Measurements from ENCODE around the gene KCNK3. TPM values are rescaled to one million over a fixed set of nuclear protein-coding genes. Genes with fewer than 3 reads are reported as not detected.
A peak's percentile ranks its signal among the peaks of the same experiment; 100 is the strongest.
"Not testable (repeated sequence)": the region's sequence is repeated elsewhere in the genome, so short reads cannot be mapped to it uniquely, and the experiment has no call there.

KCNK3 gene
- total RNA-seq, 1 donor = not detected

DNA sequence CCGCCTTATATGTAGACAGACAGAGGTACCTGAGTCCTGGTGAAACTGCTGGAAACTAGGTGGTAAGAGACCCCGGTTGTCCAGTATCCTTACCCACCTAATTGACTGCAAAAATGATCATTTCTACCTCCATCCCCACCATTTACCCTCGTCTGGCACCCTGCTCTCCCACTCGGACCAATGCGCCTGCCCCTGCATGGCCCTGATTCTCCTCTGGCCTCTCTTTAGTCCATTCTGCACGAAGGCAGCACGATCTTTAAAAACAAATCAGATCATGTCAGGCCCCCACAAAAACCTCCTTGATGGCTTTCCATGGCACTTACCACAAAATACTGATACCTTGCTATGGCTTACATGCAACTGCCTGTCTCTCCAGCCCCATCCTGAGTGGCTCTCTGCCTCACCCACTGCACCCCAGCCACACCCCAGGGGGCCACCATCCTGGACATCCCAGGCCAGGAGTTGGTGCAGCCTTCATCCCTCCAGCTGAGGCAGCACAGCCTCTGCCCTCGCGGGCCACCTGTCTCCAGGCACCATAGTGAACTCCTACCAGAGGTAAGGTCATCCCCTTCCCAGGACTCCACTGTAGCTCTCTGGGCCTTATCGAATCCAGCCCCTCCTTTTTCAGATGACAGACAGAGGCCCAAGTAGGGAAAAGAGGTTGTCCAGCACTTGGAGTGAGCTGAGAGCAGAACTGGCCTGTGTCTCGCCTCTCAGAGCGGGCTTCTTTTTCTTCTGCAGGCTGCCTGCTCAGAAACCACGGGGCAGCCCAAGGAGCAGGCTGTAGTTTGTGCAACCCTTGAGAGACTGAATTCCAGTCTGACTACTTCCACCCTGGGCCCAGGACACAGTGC, 39.1 kb upstream of the KCNK3 start:
- no peaks in the 10 kb centered on the region for H3K9me3 ChIP-seq (ENCODE audit: low read depth, low read length)
- peaks cover 27% of the 10 kb centered on the region for H3K27me3 ChIP-seq (ENCODE audit: insufficient read depth, low read length)
- DNase-seq (ENCODE audit: insufficient read length, low spot score, missing footprints) = peak; percentile 60
- H4K20me1 ChIP-seq (ENCODE audit: insufficient read depth, low read length) = no peaks in the 10 kb centered on the region
- TF ChIP-seq CTCF (IDR thresholded peaks at IDR 0.05; ENCODE audit: extremely low read depth, low read depth, low read length) = no peak
- H3K36me3 ChIP-seq (ENCODE audit: insufficient read depth, low read length) = no peaks in the 10 kb centered on the region
- no peak overlapping the region for H2AFZ ChIP-seq (ENCODE audit: low read length)
- H3K4me3 ChIP-seq (ENCODE audit: insufficient read depth, low read length) = no peak overlapping the region
- no peak overlapping the region for H3K4me2 ChIP-seq (ENCODE audit: insufficient read depth, low read length)
- H3K79me2 ChIP-seq (ENCODE audit: insufficient read depth, low read length) = no peaks in the 10 kb centered on the region
- no peak overlapping the region for H3K27ac ChIP-seq (ENCODE audit: low read depth, low read length)
- H3K4me1 ChIP-seq (ENCODE audit: insufficient read depth, low read length) = no peaks in the 10 kb centered on the region

- Histone ChIP-seq H3K27ac (ENCODE audit: low read depth, low read length) (no peak overlapping the region), H3K79me2 (ENCODE audit: insufficient read depth, low read length) (no peaks in the 10 kb centered on the region), H3K4me3 (ENCODE audit: insufficient read depth, low read length) (no peak overlapping the region), H3K9me3 (ENCODE audit: low read depth, low read length) (no peaks in the 10 kb centered on the region), H3K27me3 (ENCODE audit: insufficient read depth, low read length) (peaks cover 27% of the 10 kb centered on the region), H2AFZ (ENCODE audit: low read length) (no peak overlapping the region), H4K20me1 (ENCODE audit: insufficient read depth, low read length) (no peaks in the 10 kb centered on the region), H3K4me2 (ENCODE audit: insufficient read depth, low read length) (no peak overlapping the region), H3K4me1 (ENCODE audit: insufficient read depth, low read length) (no peaks in the 10 kb centered on the region), H3K36me3 (ENCODE audit: insufficient read depth, low read length) (no peaks in the 10 kb centered on the region)
- peak; percentile 53 for DNase-seq (ENCODE audit: insufficient read length, low spot score, missing footprints)
- no peak for TF ChIP-seq CTCF (IDR thresholded peaks at IDR 0.05; ENCODE audit: extremely low read depth, low read depth, low read length)
Measured at GRCh38 chr2:26654061-26654340, 38.5 kb upstream of the KCNK3 start.

GRCh38 chr2:26655120-26655519, 37.4 kb upstream of the KCNK3 start:
- not testable (repeated sequence) for H3K9me3 ChIP-seq (ENCODE audit: low read depth, low read length); H2AFZ ChIP-seq (ENCODE audit: low read length); H3K36me3 ChIP-seq (ENCODE audit: insufficient read depth, low read length); H3K79me2 ChIP-seq (ENCODE audit: insufficient read depth, low read length); H3K4me3 ChIP-seq (ENCODE audit: insufficient read depth, low read length); DNase-seq (ENCODE audit: insufficient read length, low spot score, missing footprints); H3K4me1 ChIP-seq (ENCODE audit: insufficient read depth, low read length); H3K27ac ChIP-seq (ENCODE audit: low read depth, low read length); H3K4me2 ChIP-seq (ENCODE audit: insufficient read depth, low read length); H4K20me1 ChIP-seq (ENCODE audit: insufficient read depth, low read length)
- H3K27me3 ChIP-seq (ENCODE audit: insufficient read depth, low read length) = peaks cover 27% of the 10 kb centered on the region

GRCh38 chr2:26655611-26656195, 36.8 kb upstream of the KCNK3 start:
- Histone ChIP-seq H4K20me1 (ENCODE audit: insufficient read depth, low read length) (no peaks in the 10 kb centered on the region), H2AFZ (ENCODE audit: low read length) (no peak overlapping the region), H3K4me3 (ENCODE audit: insufficient read depth, low read length) (no peak overlapping the region), H3K79me2 (ENCODE audit: insufficient read depth, low read length) (no peaks in the 10 kb centered on the region), H3K4me1 (ENCODE audit: insufficient read depth, low read length) (no peaks in the 10 kb centered on the region), H3K27me3 (ENCODE audit: insufficient read depth, low read length) (peaks cover 24% of the 10 kb centered on the region), H3K27ac (ENCODE audit: low read depth, low read length) (no peak overlapping the region), H3K9me3 (ENCODE audit: low read depth, low read length) (no peaks in the 10 kb centered on the region), H3K36me3 (ENCODE audit: insufficient read depth, low read length) (no peaks in the 10 kb centered on the region), H3K4me2 (ENCODE audit: insufficient read depth, low read length) (no peak overlapping the region)
- no peak for DNase-seq (ENCODE audit: insufficient read length, low spot score, missing footprints)
- TF ChIP-seq CTCF (IDR thresholded peaks at IDR 0.05; ENCODE audit: extremely low read depth, low read depth, low read length) = no peak
